PC-3 (cell line): Measurements from ENCODE around the gene ZNF804A. TPM values are rescaled to one million over a fixed set of nuclear protein-coding genes. Genes with fewer than 3 reads are reported as not detected.

Source experiments
- ATAC-seq: fragments of 200-7000 bp; cut with Tn5 transposase; 2 replicates; pipeline ENCODE4 v1.9.1; 2020; ENCODE audit warnings: mild to moderate bottlenecking, moderate library complexity
- BruUV-seq: library from RNA; stranded (reverse); fragments of 400-500 nt; replicated peaks from 2 replicates; lab custom pipeline; 2021; lab: Mats Ljungman, UMichigan
- CTCF ChIA-PET: fragments of 300-600 bp; sonication (Branson Sonifier 250); formaldehyde crosslinking; loops from one replicate; lab custom pipeline; 2022; ENCODE audit warnings: antibody characterized with exemption; lab: Charles Lee
- POLR2A ChIA-PET: fragments of 300-600 bp; sonication (Branson Sonifier 250); formaldehyde crosslinking; loops from one replicate; lab custom pipeline; 2022; ENCODE audit warnings: antibody characterized with exemption; ENCODE audit not compliant: unreplicated experiment; lab: Charles Lee
- DNase-seq: peaks from one replicate; pipeline ENCODE4 v3.0.0-alpha.2; 2015
- H2AFZ ChIP-seq: fragments of 300-600 bp; sonication (generic); 2 replicates; pipeline ENCODE4 v1.6.0; 2016; ENCODE audit warnings: antibody characterized with exemption, low read length
- H3F3A ChIP-seq: fragments of 300-600 bp; sonication (generic); one replicate; pipeline ENCODE4 v1.6.0; 2017; ENCODE audit warnings: antibody characterized with exemption, low read length, control low read depth, mild to moderate bottlenecking; ENCODE audit not compliant: unreplicated experiment
- H3K27ac ChIP-seq: fragments of 300-600 bp; sonication (generic); 2 replicates; pipeline ENCODE4 v1.5.1; 2016; ENCODE audit warnings: mild to moderate bottlenecking, low read length
- H3K27me3 ChIP-seq: fragments of 300-600 bp; sonication (generic); 2 replicates; pipeline ENCODE4 v1.6.1; 2016; ENCODE audit warnings: low read length, mixed read lengths
- H3K36me3 ChIP-seq: fragments of 300-600 bp; sonication (generic); 2 replicates; pipeline ENCODE4 v1.6.1; 2016; ENCODE audit warnings: low read depth, mixed run types, low read length, mixed read lengths
- H3K4me1 ChIP-seq: fragments of 300-600 bp; sonication (generic); 2 replicates; pipeline ENCODE4 v1.5.1; 2016; ENCODE audit warnings: low read length; ENCODE audit not compliant: insufficient read depth
- H3K4me2 ChIP-seq: fragments of 300-600 bp; sonication (generic); 2 replicates; pipeline ENCODE4 v1.6.0; 2016; ENCODE audit warnings: low read length
- H3K4me3 ChIP-seq: fragments of 300-600 bp; sonication (generic); 2 replicates; pipeline ENCODE4 v1.5.1; 2016; ENCODE audit warnings: mild to moderate bottlenecking, low read length, mixed read lengths
- H3K79me2 ChIP-seq: fragments of 300-600 bp; sonication (generic); 2 replicates; pipeline ENCODE4 v1.6.1; 2017; ENCODE audit warnings: low read length, mixed read lengths
- H3K9ac ChIP-seq: fragments of 300-600 bp; sonication (generic); 2 replicates; pipeline ENCODE4 v1.6.0; 2016; ENCODE audit warnings: mild to moderate bottlenecking, low read length
- H3K9me2 ChIP-seq: fragments of 300-600 bp; sonication (generic); replicated peaks from 2 replicates; pipeline ENCODE4 v1.6.1; 2016; ENCODE audit warnings: mixed run types, low read length, mixed read lengths
- H3K9me3 ChIP-seq: fragments of 300-600 bp; sonication (generic); 2 replicates; pipeline ENCODE4 v1.6.1; 2016; ENCODE audit warnings: low read length, mixed read lengths
- H4K20me1 ChIP-seq: fragments of 300-600 bp; sonication (generic); 2 replicates; pipeline ENCODE4 v1.6.1; 2016; ENCODE audit warnings: low read length, mixed read lengths
- EZH2 ChIP-seq: fragments of 300-600 bp; sonication (generic); IDR thresholded peaks from one replicate; pipeline ENCODE4 v1.6.1; 2017; ENCODE audit warnings: antibody characterized with exemption, mild to moderate bottlenecking, low read length; ENCODE audit not compliant: unreplicated experiment
- EZH2phosphoT487 ChIP-seq: fragments of 300-600 bp; sonication (generic); IDR thresholded peaks from 2 replicates; pipeline ENCODE4 v1.6.1; 2018; ENCODE audit warnings: mild to moderate bottlenecking, antibody characterized with exemption, low read length, borderline replicate concordance
- intact Hi-C: fragments of 100-400 bp; cut with micrococcal nuclease; formaldehyde crosslinking; loops from 2 replicates; pipeline ENCODE4 v1.9.0; 2023
- total RNA-seq: library from RNA; depleted of rRNA; stranded (reverse); fragments of >200 nt; gene quantifications from 2 replicates; pipeline ENCODE4 v1.2.3, GENCODE V29; 2014
- TF ChIP-seq, protein P1 (sequence below): fragments of 300-600 bp; sonication (generic); conservative IDR thresholded peaks from 2 replicates; pipeline ENCODE4 v1.5.1; 2017; ENCODE audit warnings: antibody characterized with exemption, low read depth, mild to moderate bottlenecking, low read length

ZNF804A gene
- total RNA-seq, 1 experiment from 2014 or later: 1.9 TPM

- Histone ChIP-seq H3K9ac (no peak overlapping the region), H2AFZ (no peak overlapping the region), H3K9me2 (no peaks in the 10 kb centered on the region), H3K36me3 (no peaks in the 10 kb centered on the region), H3K27me3 (no peaks in the 10 kb centered on the region), H3K9me3 (no peaks in the 10 kb centered on the region), H3K4me1 (no peaks in the 10 kb centered on the region), H3K79me2 (no peaks in the 10 kb centered on the region), H3K4me2 (no peak overlapping the region), H3K4me3 (no peak overlapping the region), H4K20me1 (no peaks in the 10 kb centered on the region), H3F3A (no peaks in the 10 kb centered on the region), H3K27ac (no peak overlapping the region)
- no TSS peak for BruUV-seq
- CTCF ChIA-PET: no interaction called here
- ATAC-seq: no peak
- TF ChIP-seq, protein P1, sequence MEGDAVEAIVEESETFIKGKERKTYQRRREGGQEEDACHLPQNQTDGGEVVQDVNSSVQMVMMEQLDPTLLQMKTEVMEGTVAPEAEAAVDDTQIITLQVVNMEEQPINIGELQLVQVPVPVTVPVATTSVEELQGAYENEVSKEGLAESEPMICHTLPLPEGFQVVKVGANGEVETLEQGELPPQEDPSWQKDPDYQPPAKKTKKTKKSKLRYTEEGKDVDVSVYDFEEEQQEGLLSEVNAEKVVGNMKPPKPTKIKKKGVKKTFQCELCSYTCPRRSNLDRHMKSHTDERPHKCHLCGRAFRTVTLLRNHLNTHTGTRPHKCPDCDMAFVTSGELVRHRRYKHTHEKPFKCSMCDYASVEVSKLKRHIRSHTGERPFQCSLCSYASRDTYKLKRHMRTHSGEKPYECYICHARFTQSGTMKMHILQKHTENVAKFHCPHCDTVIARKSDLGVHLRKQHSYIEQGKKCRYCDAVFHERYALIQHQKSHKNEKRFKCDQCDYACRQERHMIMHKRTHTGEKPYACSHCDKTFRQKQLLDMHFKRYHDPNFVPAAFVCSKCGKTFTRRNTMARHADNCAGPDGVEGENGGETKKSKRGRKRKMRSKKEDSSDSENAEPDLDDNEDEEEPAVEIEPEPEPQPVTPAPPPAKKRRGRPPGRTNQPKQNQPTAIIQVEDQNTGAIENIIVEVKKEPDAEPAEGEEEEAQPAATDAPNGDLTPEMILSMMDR: no peak
- TF ChIP-seq EZH2 (no peak), EZH2phosphoT487 (no peak)
- intact Hi-C loops: no loop called here
- POLR2A ChIA-PET: no interaction called here
- no peak for DNase-seq
Measured at GRCh38 chr2:184637781-184638180, 39.5 kb downstream of the ZNF804A start.

DNA sequence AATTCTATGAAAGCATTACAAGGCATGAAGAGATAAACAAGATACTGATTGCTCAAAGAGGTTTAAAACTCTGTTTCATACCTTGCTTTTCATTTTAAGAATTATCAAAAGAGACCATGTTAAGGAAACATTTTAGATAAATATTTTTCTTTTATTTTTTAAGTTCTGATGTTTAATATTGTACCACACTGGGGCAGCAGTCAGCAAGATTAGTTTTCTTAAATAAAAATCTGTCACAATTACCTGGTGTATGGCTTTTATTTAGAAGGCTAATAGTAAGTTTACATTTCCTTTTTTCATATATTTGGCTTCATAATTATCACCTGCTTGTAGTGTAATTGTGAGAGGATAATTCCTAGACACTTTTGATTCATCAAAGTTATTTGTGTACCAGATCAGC lies 46.4 kb downstream of the ZNF804A start:
- Histone ChIP-seq H3K27me3 (no peaks in the 10 kb centered on the region), H3K79me2 (no peaks in the 10 kb centered on the region), H3K36me3 (no peaks in the 10 kb centered on the region), H2AFZ (no peak overlapping the region), H3K4me3 (no peak overlapping the region), H3K9me2 (no peaks in the 10 kb centered on the region), H4K20me1 (no peaks in the 10 kb centered on the region), H3K4me1 (peaks cover 17% of the 10 kb centered on the region), H3K4me2 (no peak overlapping the region), H3K9ac (no peak overlapping the region), H3K9me3 (no peaks in the 10 kb centered on the region), H3K27ac (no peak overlapping the region), H3F3A (no peaks in the 10 kb centered on the region)
- DNase-seq: peak; percentile 29
- no TSS peak for BruUV-seq
- ChIA-PET CTCF (no interaction called here), POLR2A (no interaction called here)
- no peak for ATAC-seq
- TF ChIP-seq, protein P1: peak; percentile 46; the same call in 1 of the 2 replicates
- TF ChIP-seq EZH2phosphoT487 (no peak), EZH2 (no peak)
- intact Hi-C loops: loop anchor here (1.0 to 10.0 kb wide), 3 partner anchors 558 to 760 kb away; no protein-coding TSS in a partner anchor

DNA sequence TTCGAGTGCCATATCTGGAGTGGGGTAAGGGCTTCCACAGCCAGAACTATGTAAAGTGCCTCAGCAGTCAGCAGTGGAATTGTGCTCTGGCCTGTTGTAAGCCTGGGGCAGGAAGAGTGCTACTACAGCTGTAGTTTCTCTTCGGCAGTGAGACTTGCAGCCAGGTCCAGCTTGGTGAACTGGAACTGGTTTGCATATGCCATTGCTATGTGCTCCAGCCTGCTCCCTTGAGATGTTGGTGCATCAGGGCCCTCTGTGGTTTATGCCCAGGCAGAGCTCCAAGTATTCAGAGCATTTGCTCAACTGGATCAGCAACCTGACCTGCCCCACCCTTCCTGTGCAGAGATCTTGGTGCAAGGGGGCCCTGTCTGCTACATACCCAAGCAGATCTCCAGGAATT lies 47.8 kb downstream of the ZNF804A start:
- ATAC-seq (peak; percentile 83), DNase-seq (peak; percentile 82)
- H3K79me2 ChIP-seq: no peaks in the 10 kb centered on the region
- H4K20me1 ChIP-seq: no peaks in the 10 kb centered on the region
- H3K4me3 ChIP-seq: no peak overlapping the region
- intact Hi-C loops: loop anchor here (10.0 kb wide), 1 partner anchor 759 kb away; no protein-coding TSS in a partner anchor
- H3K27ac ChIP-seq: no peak overlapping the region
- H3K9ac ChIP-seq: no peak overlapping the region
- TF ChIP-seq EZH2 (no peak), EZH2phosphoT487 (no peak)
- TF ChIP-seq, protein P1: no peak
- peak overlapping the region; percentile 78 for H3K4me2 ChIP-seq
- H3F3A ChIP-seq: no peaks in the 10 kb centered on the region
- no peaks in the 10 kb centered on the region for H3K9me3 ChIP-seq
- ChIA-PET CTCF (interaction anchor here (0.5 kb wide), 1 partner anchor 463 kb away, joined by 4 read pairs; no protein-coding TSS in a partner anchor), POLR2A (no interaction called here)
- no peaks in the 10 kb centered on the region for H3K9me2 ChIP-seq
- BruUV-seq: no TSS peak
- H3K36me3 ChIP-seq: no peaks in the 10 kb centered on the region
- H2AFZ ChIP-seq: peak overlapping the region; percentile 66
- H3K4me1 ChIP-seq: peaks cover 17% of the 10 kb centered on the region
- no peaks in the 10 kb centered on the region for H3K27me3 ChIP-seq
